GM23248 (cell line): ENCODE results near the gene TNFRSF8. TPM values are rescaled to one million over a fixed set of nuclear protein-coding genes. Genes with fewer than 3 reads are reported as not detected.

ENCODE experiments used
- DNase-seq: peaks from one replicate; pipeline ENCODE4 v3.0.0-alpha.2; 2015
- H2AFZ ChIP-seq: fragments of 200-600 bp; sonication (generic); 2 replicates; pipeline ENCODE4 v1.6.1; 2016; ENCODE audit warnings: antibody characterized with exemption
- H3F3A ChIP-seq: fragments of 200-600 bp; sonication (generic); 2 replicates; pipeline ENCODE4 v1.6.1; 2016; ENCODE audit warnings: mild to moderate bottlenecking, antibody characterized with exemption, mixed run types; ENCODE audit not compliant: insufficient read depth
- H3K27ac ChIP-seq: fragments of 200-600 bp; sonication (generic); 2 replicates; pipeline ENCODE4 v1.5.1; 2016; ENCODE audit warnings: mild to moderate bottlenecking
- H3K27me3 ChIP-seq: fragments of 200-600 bp; sonication (generic); replicated peaks from 2 replicates; pipeline ENCODE4 v1.6.1; 2016; ENCODE audit warnings: mild to moderate bottlenecking; ENCODE audit not compliant: insufficient read depth
- H3K36me3 ChIP-seq: fragments of 200-600 bp; sonication (generic); 2 replicates; pipeline ENCODE4 v1.6.1; 2016; ENCODE audit warnings: low read depth, mild to moderate bottlenecking
- H3K4me1 ChIP-seq: fragments of 200-600 bp; sonication (generic); 2 replicates; pipeline ENCODE4 v1.6.1; 2016; ENCODE audit warnings: mild to moderate bottlenecking; ENCODE audit not compliant: insufficient read depth
- H3K4me2 ChIP-seq: fragments of 200-600 bp; sonication (generic); one replicate; pipeline ENCODE4 v1.6.1; 2016; ENCODE audit warnings: mild to moderate bottlenecking; ENCODE audit not compliant: unreplicated experiment
- H3K4me3 ChIP-seq: fragments of 200-600 bp; sonication (generic); 2 replicates; pipeline ENCODE4 v1.5.1; 2016; ENCODE audit warnings: mild to moderate bottlenecking
- H3K79me2 ChIP-seq: fragments of 200-600 bp; sonication (generic); 2 replicates; pipeline ENCODE4 v1.6.1; 2016; ENCODE audit warnings: mild to moderate bottlenecking; ENCODE audit not compliant: insufficient read depth
- H3K9ac ChIP-seq: fragments of 200-600 bp; sonication (generic); 2 replicates; pipeline ENCODE4 v1.6.1; 2016; ENCODE audit warnings: mild to moderate bottlenecking
- H3K9me2 ChIP-seq: fragments of 200-600 bp; sonication (generic); 2 replicates; pipeline ENCODE4 v1.6.1; 2016; ENCODE audit warnings: mixed run types, mild to moderate bottlenecking, moderate library complexity; ENCODE audit not compliant: insufficient read depth
- H3K9me3 ChIP-seq: fragments of 200-600 bp; sonication (generic); one replicate; pipeline ENCODE4 v1.6.1; 2017; ENCODE audit warnings: low read depth
- H4K20me1 ChIP-seq: fragments of 200-600 bp; sonication (generic); 2 replicates; pipeline ENCODE4 v1.6.0; 2016; ENCODE audit not compliant: insufficient read depth
- EZH2 ChIP-seq: fragments of 200-600 bp; sonication (generic); IDR thresholded peaks from 2 replicates; pipeline ENCODE4 v1.6.1; 2018; ENCODE audit warnings: antibody characterized with exemption, mild to moderate bottlenecking; ENCODE audit not compliant: insufficient read depth, poor library complexity, severe bottlenecking
- EZH2phosphoT487 ChIP-seq: fragments of 200-600 bp; sonication (generic); IDR thresholded peaks from 2 replicates; pipeline ENCODE4 v1.6.1; 2018; ENCODE audit warnings: antibody characterized with exemption, moderate library complexity, mild to moderate bottlenecking, low read depth; ENCODE audit not compliant: insufficient read depth
- WGBS, 2 experiments: methylation state at CpG; one replicate each; pipeline ENCODE4 v1.1.6; 2015 to 2017; ENCODE audit warnings: low lambda C conversion rate in 2 of 2, low coverage in 1 of 2; ENCODE audit errors: missing lambda C conversion rate in 2 of 2; 5-methylcytosine and 5-hydroxymethylcytosine counted together
- in situ Hi-C: fragments of 300-500 bp; cut with MboI; formaldehyde crosslinking; loops from 2 replicates; pipeline ENCODE4 v1.15.0; 2020
- polyA plus RNA-seq: library from polyadenylated mRNA; unstranded; fragments of >200 nt; fragmentation: Nextera tagmentation; extraction: Ambion mirVana; gene quantifications from 2 replicates; pipeline ENCODE4 v1.2.1, GENCODE V29; 2016
- total RNA-seq: library from RNA; depleted of rRNA; stranded (reverse); fragments of >200 nt; shearing (Covaris generic); gene quantifications from 2 replicates; pipeline ENCODE4 v1.2.3, GENCODE V29; 2014

TNFRSF8 gene
- total and polyA plus RNA-seq, 2 experiments from 2014 or later = 0.23 TPM; not detected in 1

DNA sequence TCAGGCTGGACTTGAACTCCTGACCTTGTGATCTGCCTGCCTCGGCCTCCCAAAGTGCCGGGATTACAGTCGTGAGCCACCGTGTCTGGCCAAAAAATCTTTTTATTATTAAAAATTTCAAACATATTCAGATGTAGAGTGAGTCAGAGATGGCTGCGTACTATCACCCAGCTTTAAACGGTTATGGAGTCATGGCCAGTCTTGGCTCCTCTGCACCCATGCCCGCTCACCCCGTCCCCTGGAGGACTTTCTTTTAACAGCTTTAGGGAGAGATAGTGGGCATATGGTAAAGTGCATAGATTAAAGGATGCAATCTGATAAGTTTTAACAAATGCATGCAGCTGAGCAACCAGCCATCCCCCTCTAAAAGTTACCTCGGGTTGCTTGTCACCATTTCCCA is 51.8 kb downstream of the TNFRSF8 start:
- Histone ChIP-seq H3K79me2 (no peaks in the 10 kb centered on the region), H3K9ac (no peak overlapping the region), H3K4me2 (no peak overlapping the region), H3K9me3 (no peaks in the 10 kb centered on the region), H3K9me2 (no peaks in the 10 kb centered on the region), H3K27me3 (no peaks in the 10 kb centered on the region), H3K4me1 (0 out of 2 replicates have a peak, but pooled peaks cover 10% of the 10 kb centered on the region), H3K4me3 (no peak overlapping the region), H2AFZ (no peak overlapping the region), H3K36me3 (no peaks in the 10 kb centered on the region), H3F3A (no peaks in the 10 kb centered on the region), H3K27ac (no peak overlapping the region), H4K20me1 (no peaks in the 10 kb centered on the region)
- in situ Hi-C loops = no loop called here
- TF ChIP-seq EZH2phosphoT487 (no peak), EZH2 (no peak)
- 20 to 24% methylated on average over 9 of the region's 9 CpGs for WGBS, 2 experiments
- DNase-seq = peak; percentile 52

- peak; percentile 44 for DNase-seq
- Histone ChIP-seq H3K27ac (no peak overlapping the region), H3K9me2 (no peaks in the 10 kb centered on the region), H3K9me3 (no peaks in the 10 kb centered on the region), H3K36me3 (no peaks in the 10 kb centered on the region), H2AFZ (no peak overlapping the region), H4K20me1 (no peaks in the 10 kb centered on the region), H3K4me2 (no peak overlapping the region), H3K4me3 (no peak overlapping the region), H3K9ac (no peak overlapping the region), H3K4me1 (no peaks in the 10 kb centered on the region), H3K27me3 (no peaks in the 10 kb centered on the region), H3F3A (no peaks in the 10 kb centered on the region), H3K79me2 (no peaks in the 10 kb centered on the region)
- TF ChIP-seq EZH2 (no peak), EZH2phosphoT487 (no peak)
- WGBS, 2 experiments = 34 to 39% methylated on average over 12 of the region's 12 CpGs
- in situ Hi-C loops = loop anchor here (5.0 kb wide), 1 partner anchor 91 kb away; no protein-coding TSS in a partner anchor
These were observed 58.3 kb downstream of the TNFRSF8 start for GRCh38 chr1:12121212-12122003.

GRCh38 chr1:12123172-12123571 is 60.1 kb downstream of the TNFRSF8 start:
- in situ Hi-C loops = loop anchor here (5.0 kb wide), 1 partner anchor 89 kb away; no protein-coding TSS in a partner anchor
- no peak overlapping the region for H3K27ac ChIP-seq
- no peak for TF ChIP-seq EZH2
- no peak for TF ChIP-seq EZH2phosphoT487
- 66 to 69% methylated on average over 7 to 8 of the region's 8 CpGs for WGBS, 2 experiments
- no peaks in the 10 kb centered on the region for H3F3A ChIP-seq
- no peaks in the 10 kb centered on the region for H3K9me2 ChIP-seq
- H4K20me1 ChIP-seq = no peaks in the 10 kb centered on the region
- no peaks in the 10 kb centered on the region for H3K27me3 ChIP-seq
- H3K4me1 ChIP-seq = no peaks in the 10 kb centered on the region
- no peak overlapping the region for H2AFZ ChIP-seq
- no peaks in the 10 kb centered on the region for H3K9me3 ChIP-seq
- H3K36me3 ChIP-seq = no peaks in the 10 kb centered on the region
- no peak for DNase-seq
- no peak overlapping the region for H3K9ac ChIP-seq
- no peak overlapping the region for H3K4me3 ChIP-seq
- H3K79me2 ChIP-seq = no peaks in the 10 kb centered on the region
- no peak overlapping the region for H3K4me2 ChIP-seq

DNA sequence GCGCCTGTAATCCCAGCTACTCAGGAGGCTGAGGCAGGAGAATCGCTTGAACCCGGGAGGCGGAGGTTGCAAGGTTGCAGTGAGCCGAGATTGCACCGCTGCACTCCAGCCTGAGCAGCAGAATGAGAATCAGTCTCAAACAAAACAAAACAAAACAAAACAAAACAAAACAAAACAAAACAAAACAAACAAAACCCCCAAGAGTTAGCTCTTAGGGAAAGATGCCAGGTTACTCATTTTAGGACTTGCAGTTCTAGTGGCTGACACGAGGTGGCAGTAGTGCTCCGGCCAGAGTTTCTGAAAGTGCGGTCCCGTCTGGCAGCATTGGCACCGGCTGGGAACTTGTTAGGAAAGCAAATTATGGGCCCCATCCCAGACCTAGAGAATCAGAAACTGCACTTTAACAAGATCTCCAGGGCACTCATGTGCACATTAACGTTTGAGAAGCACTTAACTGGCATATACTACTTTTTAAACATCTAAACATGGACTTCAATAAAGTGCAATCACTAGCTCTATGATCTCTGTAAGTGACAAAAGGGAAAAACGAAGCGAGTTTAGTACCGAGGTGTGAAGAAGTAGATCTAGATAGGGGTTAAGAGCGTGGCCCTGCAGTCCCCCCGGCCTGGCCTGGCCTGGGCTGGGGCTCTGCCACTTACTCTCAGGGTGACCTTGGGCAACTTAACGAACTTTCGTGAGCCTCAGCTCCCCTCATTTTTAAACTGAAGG is 61.8 kb downstream of the TNFRSF8 start:
- H3K9ac ChIP-seq = no peak overlapping the region
- H2AFZ ChIP-seq = no peak overlapping the region
- H3K36me3 ChIP-seq = no peaks in the 10 kb centered on the region
- TF ChIP-seq EZH2phosphoT487 (no peak), EZH2 (no peak)
- DNase-seq = peak; percentile 85
- no peak overlapping the region for H3K4me3 ChIP-seq
- no peaks in the 10 kb centered on the region for H4K20me1 ChIP-seq
- no peak overlapping the region for H3K4me2 ChIP-seq
- no peaks in the 10 kb centered on the region for H3K9me3 ChIP-seq
- in situ Hi-C loops = loop anchor here (5.0 kb wide), 1 partner anchor 87 kb away; no protein-coding TSS in a partner anchor
- no peaks in the 10 kb centered on the region for H3F3A ChIP-seq
- H3K27me3 ChIP-seq = no peaks in the 10 kb centered on the region
- no peaks in the 10 kb centered on the region for H3K9me2 ChIP-seq
- H3K27ac ChIP-seq = no peak overlapping the region
- no peaks in the 10 kb centered on the region for H3K79me2 ChIP-seq
- H3K4me1 ChIP-seq = no peaks in the 10 kb centered on the region
- WGBS, 2 experiments = 50 to 51% methylated on average over 19 of the region's 19 CpGs
